Measurements from ENCODE around the gene ZNF282. TPM values are rescaled to one million over a fixed set of nuclear protein-coding genes. Genes with fewer than 3 reads are reported as not detected.

ZNF282 gene
- total RNA-seq, 1 experiment from 2014 or later = 44.0 TPM

- no peaks in the 10 kb centered on the region for H3K27me3 Mint-ChIP-seq (ENCODE audit: insufficient read depth, unreplicated experiment)
- TF ChIP-seq CTCF (IDR thresholded peaks at IDR 0.05; ENCODE audit: insufficient read depth in 1 of 2, low read depth in 1 of 2, low read length in 1 of 2, severe bottlenecking in 1 of 2, unreplicated experiment in 1 of 2) = no peak
- peaks cover 3% of the 10 kb centered on the region for H3K9me3 Mint-ChIP-seq (ENCODE audit: unreplicated experiment)
- intact Hi-C loops (cut with micrococcal nuclease; ENCODE audit: unreplicated experiment) = no loop called here
- DNase-seq = no peak
- Histone ChIP-seq H3K9me3 (peaks cover 3% of the 10 kb centered on the region; the same call in 1 of the 2 replicates), H3K4me1 (peaks cover 6% of the 10 kb centered on the region), H3K36me3 (ENCODE audit: control insufficient read depth, insufficient read depth, low read length) (no peaks in the 10 kb centered on the region), H3K4me3 (ENCODE audit: low read depth, low read length) (no peak overlapping the region), H3K27me3 (replicated peaks; ENCODE audit: control insufficient read depth, insufficient read depth, low read length) (no peaks in the 10 kb centered on the region)
- H3K27ac Mint-ChIP-seq (ENCODE audit: unreplicated experiment) = no peak overlapping the region
- no peak overlapping the region for H3K4me3 Mint-ChIP-seq (ENCODE audit: unreplicated experiment)
- H3K4me1 Mint-ChIP-seq (ENCODE audit: low read depth, unreplicated experiment) = peaks cover 7% of the 10 kb centered on the region
- POLR2A ChIA-PET = no interaction called here
- CTCF ChIA-PET = no interaction called here
- H3K36me3 Mint-ChIP-seq (ENCODE audit: insufficient read depth, unreplicated experiment) = peaks cover 13% of the 10 kb centered on the region
- no TSS peak for BruUV-seq (replicated peaks)
Measured at GRCh38 chr7:149237502-149237901, 42.2 kb downstream of the ZNF282 start.

DNA sequence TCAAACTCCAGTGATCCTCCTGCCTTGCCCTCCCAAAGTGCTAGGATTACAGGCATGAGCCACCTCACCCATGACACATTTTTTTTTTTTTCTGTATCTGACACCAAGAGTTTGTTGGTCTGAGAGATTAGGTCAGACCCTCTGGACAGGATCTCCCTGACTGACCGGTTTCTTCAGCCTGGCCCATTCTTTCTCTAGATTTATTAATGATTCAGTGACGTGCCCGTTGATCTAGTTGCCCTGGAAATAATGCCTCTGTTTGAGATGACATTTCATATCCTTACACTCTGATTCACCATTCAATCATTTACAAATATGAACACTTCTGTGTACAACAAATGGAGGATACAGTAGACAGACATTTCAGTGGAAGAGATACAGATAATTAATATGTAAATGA, 42.7 kb downstream of the ZNF282 start:
- Mint-ChIP-seq H3K9me3 (ENCODE audit: unreplicated experiment) (peaks cover 9% of the 10 kb centered on the region), H3K27me3 (ENCODE audit: insufficient read depth, unreplicated experiment) (no peaks in the 10 kb centered on the region), H3K27ac (ENCODE audit: unreplicated experiment) (no peak overlapping the region), H3K36me3 (ENCODE audit: insufficient read depth, unreplicated experiment) (peaks cover 19% of the 10 kb centered on the region), H3K4me1 (ENCODE audit: low read depth, unreplicated experiment) (peaks cover 7% of the 10 kb centered on the region), H3K4me3 (ENCODE audit: unreplicated experiment) (peak overlapping the region; percentile 39)
- ChIA-PET CTCF (no interaction called here), POLR2A (no interaction called here)
- H3K4me1 ChIP-seq = peaks cover 6% of the 10 kb centered on the region
- no peak for DNase-seq
- no peaks in the 10 kb centered on the region for H3K27me3 ChIP-seq (replicated peaks; ENCODE audit: control insufficient read depth, insufficient read depth, low read length)
- no TSS peak for BruUV-seq (replicated peaks)
- no peak overlapping the region for H3K4me3 ChIP-seq (ENCODE audit: low read depth, low read length)
- no peak for TF ChIP-seq CTCF (IDR thresholded peaks at IDR 0.05; ENCODE audit: insufficient read depth in 1 of 2, low read depth in 1 of 2, low read length in 1 of 2, severe bottlenecking in 1 of 2, unreplicated experiment in 1 of 2)
- no peaks in the 10 kb centered on the region for H3K36me3 ChIP-seq (ENCODE audit: control insufficient read depth, insufficient read depth, low read length)
- H3K9me3 ChIP-seq = peaks cover 9% of the 10 kb centered on the region; the same call in 1 of the 2 replicates
- intact Hi-C loops (cut with micrococcal nuclease; ENCODE audit: unreplicated experiment) = loop anchor here (2.0 kb wide), 1 partner anchor 47 kb away; no protein-coding TSS in a partner anchor

DNA sequence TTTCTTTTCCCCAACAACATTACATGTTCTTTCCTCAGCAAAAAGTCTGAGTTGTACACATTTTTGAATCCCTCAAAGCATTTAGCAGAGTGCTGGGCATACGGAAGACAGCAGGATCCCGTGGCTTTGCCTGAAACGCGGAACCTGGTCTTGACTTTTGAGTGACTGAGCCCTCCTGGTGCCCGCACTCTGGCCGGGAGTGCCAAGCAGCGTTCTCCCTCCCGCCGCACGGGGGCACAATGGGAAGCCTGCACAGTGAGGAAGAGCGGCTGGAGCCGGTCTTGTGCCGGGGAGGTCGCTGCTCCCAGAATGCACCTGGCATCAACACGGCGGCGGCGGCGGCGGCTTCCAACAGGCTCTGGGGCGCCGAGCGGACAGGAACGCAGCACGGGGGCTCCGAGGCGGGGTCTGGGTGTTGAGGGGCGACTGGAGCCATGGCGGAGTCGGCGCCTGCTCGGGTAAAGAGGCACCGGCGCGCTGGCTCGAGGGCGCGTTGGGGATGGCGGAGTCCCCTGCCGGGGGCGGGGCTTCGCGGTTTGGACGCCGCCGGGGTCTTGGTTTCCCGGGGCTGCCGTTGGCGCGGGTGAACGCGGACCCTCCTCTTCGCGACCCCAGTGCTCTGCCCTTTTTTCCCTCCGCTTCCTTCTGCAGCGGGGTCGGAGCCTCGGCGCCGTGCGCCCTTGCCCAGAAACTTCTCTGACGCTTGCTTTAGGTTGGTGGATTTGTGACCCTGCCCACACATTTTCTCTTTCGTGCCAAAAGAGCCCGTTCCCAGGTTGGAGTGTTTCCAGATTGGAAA, 44.2 kb downstream of the ZNF282 start, which contains the start of gene ZNF212:
Gene ZNF212 (plus strand): TSS at position 307 of the 799 bp plus-strand sequence. CDS start 128 bp downstream, at position 435.
- peaks cover 6% of the 10 kb centered on the region for H3K4me1 ChIP-seq
- POLR2A ChIA-PET = no interaction called here
- peak; percentile 72 to 96 for TF ChIP-seq CTCF (IDR thresholded peaks at IDR 0.05; ENCODE audit: insufficient read depth in 1 of 2, low read depth in 1 of 2, low read length in 1 of 2, severe bottlenecking in 1 of 2, unreplicated experiment in 1 of 2)
- peaks cover 7% of the 10 kb centered on the region for H3K4me1 Mint-ChIP-seq (ENCODE audit: low read depth, unreplicated experiment)
- no TSS peak for BruUV-seq (replicated peaks)
- peak within 1 kb of the TSS; percentile 99 for H3K4me3 ChIP-seq (ENCODE audit: low read depth, low read length)
- CTCF ChIA-PET = no interaction called here
- peaks cover 20% of the 10 kb centered on the region for H3K36me3 Mint-ChIP-seq (ENCODE audit: insufficient read depth, unreplicated experiment)
- H3K9me3 Mint-ChIP-seq (ENCODE audit: unreplicated experiment) = peaks cover 10% of the 10 kb centered on the region
- peak within 1 kb of the TSS; percentile 89 for H3K27ac Mint-ChIP-seq (ENCODE audit: unreplicated experiment)
- no peaks in the 10 kb centered on the region for H3K27me3 ChIP-seq (replicated peaks; ENCODE audit: control insufficient read depth, insufficient read depth, low read length)
- intact Hi-C loops (cut with micrococcal nuclease; ENCODE audit: unreplicated experiment) = loop anchor here (1.0 to 2.0 kb wide), 2 partner anchors 23 to 45 kb away; partner anchors contain the start of gene ZNF783
- peak within 1 kb of the TSS; percentile 92 for H3K4me3 Mint-ChIP-seq (ENCODE audit: unreplicated experiment)
- DNase-seq = peak; percentile 91 to 95
- no peaks in the 10 kb centered on the region for H3K27me3 Mint-ChIP-seq (ENCODE audit: insufficient read depth, unreplicated experiment)
- no peaks in the 10 kb centered on the region for H3K36me3 ChIP-seq (ENCODE audit: control insufficient read depth, insufficient read depth, low read length)
- peaks cover 9% of the 10 kb centered on the region; the same call in 1 of the 2 replicates for H3K9me3 ChIP-seq

All from Caco-2 (cell line).